H1 (cell line): ENCODE results near the gene DEFB126.

Experiments
- CEBPB ChIP-seq: IDR thresholded peaks from 2 replicates; pipeline ENCODE4 v1.6.1; 2012; ENCODE audit warnings: low read depth, low read length
- CHD2 ChIP-seq: IDR thresholded peaks from 2 replicates; pipeline ENCODE4 v1.6.1; 2012; ENCODE audit warnings: low read length, improper control_type of control experiment
- CREB1 ChIP-seq: IDR thresholded peaks from 2 replicates; pipeline ENCODE4 v1.6.1; 2012; ENCODE audit warnings: inconsistent platforms
- CTCF ChIP-seq, 3 experiments: IDR thresholded peaks; 1 replicate in 2 of 3; 2 replicates in 1 of 3; pipeline versions ENCODE4 v1.5.1 to v1.6.1; 2011; ENCODE audit warnings: low read length in 3 of 3, mild to moderate bottlenecking in 3 of 3, inconsistent platforms in 2 of 3, low read depth in 1 of 3, moderate library complexity in 1 of 3; ENCODE audit not compliant: insufficient read depth in 1 of 3; ENCODE audit errors: control extremely low read depth in 1 of 3
- GABPA ChIP-seq: IDR thresholded peaks from 2 replicates; pipeline ENCODE4 v1.6.1; 2011; ENCODE audit warnings: mild to moderate bottlenecking, low read length, moderate library complexity, borderline replicate concordance; ENCODE audit not compliant: insufficient read depth
- KDM5A ChIP-seq: fragments of 200-600 bp; IDR thresholded peaks from 2 replicates; pipeline ENCODE4 v1.7.1; 2012; ENCODE audit warnings: mild to moderate bottlenecking, low read length, inconsistent platforms, mixed read lengths
- TF ChIP-seq, protein P1 (sequence below): IDR thresholded peaks from 2 replicates; pipeline ENCODE4 v1.6.1; 2012; ENCODE audit warnings: inconsistent platforms

DNA sequence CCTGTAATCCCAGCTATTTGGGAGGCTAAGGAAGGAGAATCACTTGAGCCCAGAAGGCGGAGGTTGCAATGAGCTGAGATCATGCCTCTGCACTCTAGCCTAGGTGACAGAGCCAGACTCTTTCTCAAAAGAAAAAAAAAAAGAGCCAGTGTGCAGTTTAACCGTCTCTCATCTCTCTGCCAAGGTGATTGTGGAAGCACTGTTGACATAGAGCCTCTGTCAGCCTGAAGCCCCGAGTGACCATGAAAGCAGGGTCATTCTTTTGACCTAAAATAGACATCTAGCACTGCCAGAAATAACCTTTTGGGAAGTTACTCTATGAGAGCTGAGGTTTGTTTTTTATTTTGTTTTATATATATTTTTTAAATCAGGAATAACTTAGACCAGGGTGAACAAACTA is 22.2 kb downstream of the DEFB126 start:
- TF ChIP-seq GABPA, result no peak
- TF ChIP-seq CREB1, result no peak
- TF ChIP-seq CTCF (IDR thresholded peaks at IDR 0.05; ENCODE audit: control extremely low read depth in 1 of 3, insufficient read depth in 1 of 3, low read depth in 1 of 3, low read length in 3 of 3), result no peak
- no peak for TF ChIP-seq KDM5A
- TF ChIP-seq CEBPB, result no peak
- TF ChIP-seq CHD2, result no peak
- TF ChIP-seq, protein P1, sequence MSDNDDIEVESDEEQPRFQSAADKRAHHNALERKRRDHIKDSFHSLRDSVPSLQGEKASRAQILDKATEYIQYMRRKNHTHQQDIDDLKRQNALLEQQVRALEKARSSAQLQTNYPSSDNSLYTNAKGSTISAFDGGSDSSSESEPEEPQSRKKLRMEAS, result no peak
